Measurements from ENCODE around the gene S100A5. TPM values are rescaled to one million over a fixed set of nuclear protein-coding genes. Genes with fewer than 3 reads are reported as not detected.

The S100A5 gene
- total RNA-seq, 1 donor from 2014 or later = not detected

GRCh38 chr1:153532769-153533599 is 7.8 kb downstream of the S100A5 start:
- peak; percentile 88 for TF ChIP-seq CTCF (IDR thresholded peaks at IDR 0.05; ENCODE audit: unreplicated experiment)
- peak overlapping the region; percentile 90 for H3K27ac Mint-ChIP-seq
- no peaks in the 10 kb centered on the region for H3K9me3 Mint-ChIP-seq (ENCODE audit: low read depth)
- no peaks in the 10 kb centered on the region for H3K36me3 Mint-ChIP-seq (ENCODE audit: insufficient read depth)
- peaks cover 21% of the 10 kb centered on the region for H3K4me1 Mint-ChIP-seq (ENCODE audit: low read depth)
- H3K27me3 Mint-ChIP-seq = no peaks in the 10 kb centered on the region
- peak; percentile 74 for DNase-seq (ENCODE audit: low spot score, unreplicated experiment)
- H3K4me3 Mint-ChIP-seq (ENCODE audit: low read depth) = peak overlapping the region; percentile 60

- H3K4me1 Mint-ChIP-seq (ENCODE audit: low read depth) = peaks cover 21% of the 10 kb centered on the region
- no peak for TF ChIP-seq CTCF (IDR thresholded peaks at IDR 0.05; ENCODE audit: unreplicated experiment)
- H3K36me3 Mint-ChIP-seq (ENCODE audit: insufficient read depth) = no peaks in the 10 kb centered on the region
- H3K27ac Mint-ChIP-seq = peak overlapping the region; percentile 90
- no peaks in the 10 kb centered on the region for H3K9me3 Mint-ChIP-seq (ENCODE audit: low read depth)
- peak overlapping the region; percentile 9 for H3K4me3 Mint-ChIP-seq (ENCODE audit: low read depth)
- DNase-seq (ENCODE audit: low spot score, unreplicated experiment) = no peak
- H3K27me3 Mint-ChIP-seq = no peaks in the 10 kb centered on the region
These were observed 8.6 kb downstream of the S100A5 start for GRCh38 chr1:153532181-153532580.

GRCh38 chr1:153531638-153532037 is 9.1 kb downstream of the S100A5 start:
- no peak for DNase-seq (ENCODE audit: low spot score, unreplicated experiment)
- H3K36me3 Mint-ChIP-seq (ENCODE audit: insufficient read depth) = no peaks in the 10 kb centered on the region
- H3K27ac Mint-ChIP-seq = no peak overlapping the region
- peaks cover 22% of the 10 kb centered on the region for H3K4me1 Mint-ChIP-seq (ENCODE audit: low read depth)
- no peaks in the 10 kb centered on the region for H3K27me3 Mint-ChIP-seq
- H3K4me3 Mint-ChIP-seq (ENCODE audit: low read depth) = no peak overlapping the region
- no peak for TF ChIP-seq CTCF (IDR thresholded peaks at IDR 0.05; ENCODE audit: unreplicated experiment)
- no peaks in the 10 kb centered on the region for H3K9me3 Mint-ChIP-seq (ENCODE audit: low read depth)

GRCh38 chr1:153527683-153528040 is 13.1 kb downstream of the S100A5 start:
- Mint-ChIP-seq H3K36me3 (ENCODE audit: insufficient read depth) (no peaks in the 10 kb centered on the region), H3K27ac (no peak overlapping the region), H3K9me3 (ENCODE audit: low read depth) (no peaks in the 10 kb centered on the region), H3K4me1 (ENCODE audit: low read depth) (peaks cover 19% of the 10 kb centered on the region), H3K27me3 (no peaks in the 10 kb centered on the region), H3K4me3 (ENCODE audit: low read depth) (no peak overlapping the region)
- no peak for DNase-seq (ENCODE audit: low spot score, unreplicated experiment)
- no peak for TF ChIP-seq CTCF (IDR thresholded peaks at IDR 0.05; ENCODE audit: unreplicated experiment)

- Mint-ChIP-seq H3K4me3 (ENCODE audit: low read depth) (no peak overlapping the region), H3K9me3 (ENCODE audit: low read depth) (no peaks in the 10 kb centered on the region), H3K4me1 (ENCODE audit: low read depth) (peaks cover 14% of the 10 kb centered on the region), H3K36me3 (ENCODE audit: insufficient read depth) (no peaks in the 10 kb centered on the region), H3K27ac (no peak overlapping the region), H3K27me3 (no peaks in the 10 kb centered on the region)
- DNase-seq (ENCODE audit: low spot score, unreplicated experiment) = no peak
- TF ChIP-seq CTCF (IDR thresholded peaks at IDR 0.05; ENCODE audit: unreplicated experiment) = no peak
These were observed 13.6 kb downstream of the S100A5 start for GRCh38 chr1:153527023-153527682.

Data from progenitor cell of endocrine pancreas (in vitro differentiated cells).